Mesenchymal stem cell (in vitro differentiated cells and primary cell): ENCODE results near the gene CEP162.

Experiments used
- DNase-seq: peaks from one replicate; pipeline ENCODE4 v3.0.0-alpha.2; 2013
- H2AFZ ChIP-seq: one replicate; pipeline ENCODE4 v1.6.1; 2013; ENCODE audit warnings: low read depth, mild to moderate bottlenecking, control low read depth, inconsistent platforms, low read length, moderate library complexity
- H2AK5ac ChIP-seq: 2 replicates; pipeline ENCODE4 v1.6.1; 2013; ENCODE audit warnings: low read length, moderate library complexity, mild to moderate bottlenecking, inconsistent platforms; ENCODE audit not compliant: severe bottlenecking
- H2BK120ac ChIP-seq: one replicate; pipeline ENCODE4 v1.6.1; 2013; ENCODE audit warnings: low read depth, mild to moderate bottlenecking, inconsistent platforms, low read length, moderate library complexity
- H2BK12ac ChIP-seq, 2 experiments: one replicate each; pipeline ENCODE4 v1.6.1; 2013; ENCODE audit warnings: inconsistent platforms in 2 of 2, low read length in 2 of 2, mild to moderate bottlenecking in 2 of 2, moderate library complexity in 2 of 2, control low read depth in 1 of 2
- H2BK15ac ChIP-seq: one replicate; pipeline ENCODE4 v1.6.1; 2013; ENCODE audit warnings: mild to moderate bottlenecking, low read depth, inconsistent platforms; ENCODE audit not compliant: poor library complexity, severe bottlenecking
- H2BK5ac ChIP-seq: 2 replicates; pipeline ENCODE4 v1.6.1; 2013; ENCODE audit warnings: low read depth, mild to moderate bottlenecking, low read length, control low read depth, inconsistent platforms; ENCODE audit not compliant: poor library complexity, severe bottlenecking
- H3K14ac ChIP-seq, 2 experiments: one replicate each; pipeline ENCODE4 v1.6.1; 2013; ENCODE audit warnings: inconsistent platforms in 2 of 2, low read length in 2 of 2, control low read depth in 1 of 2, mild to moderate bottlenecking in 1 of 2, moderate library complexity in 1 of 2
- H3K18ac ChIP-seq, 2 experiments: one replicate each; pipeline ENCODE4 v1.6.1; 2013; ENCODE audit warnings: inconsistent platforms in 2 of 2, low read length in 2 of 2, control low read depth in 1 of 2, low read depth in 1 of 2, mild to moderate bottlenecking in 1 of 2
- H3K23ac ChIP-seq, 2 experiments: one replicate each; pipeline ENCODE4 v1.6.1; 2013; ENCODE audit warnings: inconsistent platforms in 2 of 2, low read length in 2 of 2, mild to moderate bottlenecking in 2 of 2, moderate library complexity in 2 of 2, control low read depth in 1 of 2
- H3K27ac ChIP-seq: 2 replicates; pipeline ENCODE4 v1.5.1; 2013; ENCODE audit warnings: mild to moderate bottlenecking, moderate library complexity, low read length, control low read depth, inconsistent platforms; ENCODE audit not compliant: poor library complexity, severe bottlenecking
- H3K27me3 ChIP-seq, 2 experiments: 2 replicates each; pipeline versions ENCODE4 v1.6.1 to v1.7.0; 2013; ENCODE audit warnings: low read length in 2 of 2, mild to moderate bottlenecking in 2 of 2, moderate library complexity in 2 of 2, control low read depth in 1 of 2, inconsistent platforms in 1 of 2; ENCODE audit not compliant: control insufficient read depth in 1 of 2, insufficient read depth in 1 of 2
- H3K36me3 ChIP-seq, 2 experiments: 2 replicates each; pipeline versions ENCODE4 v1.6.1 to v1.7.0; 2013; ENCODE audit warnings: low read length in 2 of 2, control low read depth in 1 of 2, inconsistent platforms in 1 of 2, low read depth in 1 of 2, mild to moderate bottlenecking in 1 of 2; ENCODE audit not compliant: insufficient read depth in 2 of 2, control insufficient read depth in 1 of 2
- H3K4ac ChIP-seq, 2 experiments: one replicate each; pipeline ENCODE4 v1.6.1; 2013; ENCODE audit warnings: inconsistent platforms in 2 of 2, low read length in 2 of 2, mild to moderate bottlenecking in 2 of 2, moderate library complexity in 2 of 2, control low read depth in 1 of 2, low read depth in 1 of 2
- H3K4me1 ChIP-seq: 2 replicates; pipeline ENCODE4 v1.6.1; 2013; ENCODE audit warnings: low read depth, low read length, control low read depth; ENCODE audit not compliant: control insufficient read depth, insufficient read depth
- H3K4me2 ChIP-seq: 2 replicates; pipeline ENCODE4 v1.6.1; 2013; ENCODE audit warnings: low read length, mild to moderate bottlenecking, inconsistent platforms; ENCODE audit not compliant: poor library complexity, severe bottlenecking
- H3K4me3 ChIP-seq, 2 experiments: 2 replicates each; pipeline versions ENCODE4 v1.5.1 to v1.7.0; 2013; ENCODE audit warnings: low read length in 2 of 2, mild to moderate bottlenecking in 2 of 2, control low read depth in 1 of 2, low read depth in 1 of 2; ENCODE audit not compliant: insufficient read depth in 1 of 2
- H3K79me1 ChIP-seq: replicated peaks from 2 replicates; pipeline ENCODE4 v1.6.1; 2013; ENCODE audit warnings: mild to moderate bottlenecking, control low read depth, low read length, inconsistent platforms; ENCODE audit not compliant: poor library complexity, severe bottlenecking
- H3K9ac ChIP-seq: 2 replicates; pipeline ENCODE4 v1.7.0; 2013; ENCODE audit warnings: mild to moderate bottlenecking, low read length, moderate library complexity
- H3K9me3 ChIP-seq: 2 replicates; pipeline ENCODE4 v1.7.0; 2013; ENCODE audit warnings: mild to moderate bottlenecking, low read length; ENCODE audit not compliant: control insufficient read depth
- H4K8ac ChIP-seq: one replicate; pipeline ENCODE4 v1.6.1; 2013; ENCODE audit warnings: inconsistent platforms, mild to moderate bottlenecking, low read length, moderate library complexity
- H4K91ac ChIP-seq: one replicate; pipeline ENCODE4 v1.6.1; 2013; ENCODE audit warnings: mild to moderate bottlenecking, low read length, inconsistent platforms
- WGBS: methylation state at CpG from one replicate; pipeline ENCODE4 v1.1.7; 2013; ENCODE audit warnings: mixed read lengths; 5-methylcytosine and 5-hydroxymethylcytosine counted together

Gene CEP162

DNA sequence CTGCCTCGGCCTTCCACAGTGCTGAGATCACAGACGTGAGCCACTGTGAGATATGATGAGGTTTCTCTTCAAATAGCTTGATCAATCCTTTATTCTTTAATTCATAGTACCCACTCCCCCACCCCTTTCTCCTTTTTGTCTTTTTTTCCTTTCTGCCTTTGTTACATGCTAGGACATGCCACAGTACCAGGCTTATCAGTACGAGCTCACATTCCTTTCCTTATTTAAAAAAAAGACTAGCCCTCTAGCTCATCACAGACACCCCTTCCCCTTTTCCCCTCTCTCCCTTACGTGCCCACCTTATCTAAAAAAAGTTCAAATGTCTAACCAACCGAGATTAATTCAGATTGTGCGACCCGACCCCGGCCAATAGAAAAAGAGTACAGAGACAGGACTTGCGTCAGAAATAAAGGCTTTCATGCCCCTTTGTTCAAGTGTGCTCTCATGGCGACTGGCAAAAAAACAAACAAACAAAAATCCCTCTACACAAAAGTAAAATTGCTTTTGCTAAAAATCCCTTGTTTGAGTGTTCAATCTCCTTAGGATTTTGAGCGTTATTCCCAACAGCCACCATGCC lies 144.7 kb downstream of the CEP162 start:
- Histone ChIP-seq H3K9me3 (no peaks in the 10 kb centered on the region), H2BK120ac (no peak overlapping the region), H4K8ac (no peak overlapping the region), H3K79me1 (no peaks in the 10 kb centered on the region), H3K27ac (no peak overlapping the region), H3K36me3 (no peaks in the 10 kb centered on the region), H3K4ac (no peak overlapping the region), H3K14ac (no peak overlapping the region), H3K9ac (no peak overlapping the region), H3K18ac (no peak overlapping the region), H3K27me3 (no peaks in the 10 kb centered on the region), H2BK12ac (no peak overlapping the region), H2BK5ac (no peak overlapping the region), H4K91ac (no peak overlapping the region), H3K4me3 (no peak overlapping the region), H3K4me1 (no peaks in the 10 kb centered on the region), H2BK15ac (no peak overlapping the region), H3K23ac (no peak overlapping the region), H3K4me2 (no peak overlapping the region), H2AFZ (no peak overlapping the region), H2AK5ac (no peak overlapping the region)
- WGBS, result 65% methylated on average over 10 of the region's 11 CpGs
- no peak for DNase-seq

DNA sequence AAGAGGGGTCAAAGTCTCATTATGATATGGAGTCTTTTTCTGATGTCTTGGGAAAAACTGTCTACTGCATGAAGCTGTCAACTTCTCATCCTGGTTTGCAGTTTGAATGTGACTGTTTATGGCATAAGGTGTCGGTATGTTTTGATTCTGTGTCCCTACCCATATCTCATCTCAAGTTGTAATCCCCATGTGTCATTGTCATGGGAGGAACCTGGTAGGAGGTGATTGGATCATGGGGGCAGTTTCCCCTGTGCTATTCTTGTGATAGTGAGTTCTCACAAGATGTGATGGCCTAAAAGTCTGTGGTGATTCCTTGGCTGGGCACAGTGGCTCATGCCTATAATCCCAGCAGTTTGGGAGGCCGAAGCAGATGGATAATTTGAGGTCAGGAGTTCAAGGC lies 146.2 kb downstream of the CEP162 start:
- DNase-seq, result no peak
- Histone ChIP-seq H3K9ac (no peak overlapping the region), H2BK12ac (no peak overlapping the region), H3K14ac (no peak overlapping the region), H3K4me2 (no peak overlapping the region), H3K18ac (no peak overlapping the region), H3K36me3 (peaks cover 0 to 5% of the 10 kb centered on the region in 2 experiments), H4K91ac (no peak overlapping the region), H3K4me3 (no peak overlapping the region), H2BK15ac (no peak overlapping the region), H3K4me1 (no peaks in the 10 kb centered on the region), H3K4ac (no peak overlapping the region), H4K8ac (no peak overlapping the region), H3K27ac (no peak overlapping the region), H3K27me3 (no peaks in the 10 kb centered on the region), H2BK120ac (no peak overlapping the region), H2AK5ac (no peak overlapping the region), H3K9me3 (no peaks in the 10 kb centered on the region), H3K23ac (no peak overlapping the region), H2BK5ac (no peak overlapping the region), H3K79me1 (no peaks in the 10 kb centered on the region), H2AFZ (no peak overlapping the region)
- 67% methylated on average over 1 of the region's 2 CpGs for WGBS

DNA sequence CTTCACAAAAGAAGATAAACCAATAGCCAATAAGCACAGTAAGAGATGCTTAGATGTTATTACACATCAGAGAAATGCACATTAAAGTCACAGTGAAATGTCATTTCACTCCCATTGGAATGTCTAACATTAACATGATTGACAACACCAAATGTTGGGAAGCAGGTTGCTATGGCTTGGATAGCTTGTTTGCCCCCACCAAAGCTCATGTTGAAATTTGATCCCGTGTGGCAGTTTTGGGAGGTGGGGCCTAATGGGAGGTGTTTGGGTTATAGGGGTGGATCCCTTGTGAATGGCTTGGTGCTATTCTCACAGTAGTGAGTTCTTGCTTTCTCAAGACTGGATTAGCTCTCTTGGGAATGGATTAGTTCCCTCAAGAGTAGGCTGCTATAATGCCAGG lies 149.1 kb downstream of the CEP162 start:
- H2AK5ac ChIP-seq, result no peak overlapping the region
- no peak overlapping the region for H3K4me2 ChIP-seq
- H2BK120ac ChIP-seq, result no peak overlapping the region
- 5% methylated on average over 1 of the region's 1 CpG for WGBS
- H4K8ac ChIP-seq, result no peak overlapping the region
- H2BK5ac ChIP-seq, result no peak overlapping the region
- no peaks in the 10 kb centered on the region for H3K79me1 ChIP-seq
- H3K23ac ChIP-seq, result no peak overlapping the region
- no peak overlapping the region for H2BK12ac ChIP-seq
- H3K27ac ChIP-seq, result no peak overlapping the region
- no peak overlapping the region for H2BK15ac ChIP-seq
- H2AFZ ChIP-seq, result no peak overlapping the region
- DNase-seq, result no peak
- H3K9me3 ChIP-seq, result no peaks in the 10 kb centered on the region
- H3K4me3 ChIP-seq, result no peak overlapping the region
- peaks cover 0 to 5% of the 10 kb centered on the region in 2 experiments for H3K36me3 ChIP-seq
- no peaks in the 10 kb centered on the region for H3K27me3 ChIP-seq
- H4K91ac ChIP-seq, result no peak overlapping the region
- no peak overlapping the region for H3K9ac ChIP-seq
- no peak overlapping the region for H3K14ac ChIP-seq
- H3K18ac ChIP-seq, result no peak overlapping the region
- no peak overlapping the region for H3K4ac ChIP-seq
- no peaks in the 10 kb centered on the region for H3K4me1 ChIP-seq

DNA sequence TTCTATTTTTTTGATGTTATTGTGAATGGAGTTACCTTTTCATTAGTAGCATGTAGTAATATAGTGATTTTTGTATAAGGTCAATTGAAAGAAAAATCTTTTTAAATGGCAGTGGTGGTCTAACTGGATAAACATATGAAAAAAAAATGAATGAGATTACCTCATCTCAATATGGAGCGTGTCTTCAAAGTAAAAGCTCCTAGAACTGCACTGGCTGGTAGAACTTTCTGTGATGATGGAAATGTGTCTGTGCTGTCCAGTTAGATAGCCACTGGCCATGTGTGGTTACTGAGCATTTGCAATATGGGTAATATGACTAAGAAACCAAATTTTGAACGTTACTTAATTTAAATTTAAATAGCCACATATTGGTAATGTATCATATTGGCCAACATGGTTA lies 149.8 kb downstream of the CEP162 start:
- Histone ChIP-seq H4K8ac (no peak overlapping the region), H3K4me2 (no peak overlapping the region), H3K14ac (no peak overlapping the region), H3K9me3 (no peaks in the 10 kb centered on the region), H3K27me3 (no peaks in the 10 kb centered on the region), H2BK12ac (no peak overlapping the region), H3K79me1 (no peaks in the 10 kb centered on the region), H3K23ac (no peak overlapping the region), H3K4me1 (no peaks in the 10 kb centered on the region), H3K4ac (no peak overlapping the region), H2BK15ac (no peak overlapping the region), H2BK120ac (no peak overlapping the region), H3K27ac (no peak overlapping the region), H2BK5ac (no peak overlapping the region), H2AK5ac (no peak overlapping the region), H2AFZ (no peak overlapping the region), H3K18ac (no peak overlapping the region), H4K91ac (no peak overlapping the region), H3K4me3 (no peak overlapping the region), H3K9ac (no peak overlapping the region), H3K36me3 (peaks cover 0 to 5% of the 10 kb centered on the region in 2 experiments)
- 94% methylated on average over 1 of the region's 2 CpGs for WGBS
- no peak for DNase-seq
